Spleen (tissue), 7 donors: ENCODE measurements around the gene KRT78.

Experiments
- POLR2A ChIP-seq, 3 donors: fragments of 450-650 bp; IDR thresholded peaks; one replicate each; pipeline ENCODE4 v1.5.1; 2017; ENCODE audit warnings: antibody characterized with exemption in 3 of 3, mild to moderate bottlenecking in 1 of 3
- TF ChIP-seq, protein P1 (sequence below), 11 experiments: fragments of 200-600 bp in 7 of 11; fragments of 450-650 bp in 4 of 11; sonication (generic) in 4 of 11; IDR thresholded peaks in 8 of 11; conservative IDR thresholded peaks in 3 of 11; 1 replicate in 7 of 11; 2 replicates in 4 of 11; pipeline versions ENCODE4 v1.4.0 to v1.8.0; 2016 to 2021; ENCODE audit warnings: antibody characterized with exemption in 11 of 11, inconsistent platforms in 4 of 11, mild to moderate bottlenecking in 1 of 11
- donor health status: DM: no; HTN: no; CAD: no; lungs with moderate emphysema.
- donor health status: DM: no; HTN: no; CAD: no.
- donor health status: DM: no; HTN: no; CAD: no.

DNA sequence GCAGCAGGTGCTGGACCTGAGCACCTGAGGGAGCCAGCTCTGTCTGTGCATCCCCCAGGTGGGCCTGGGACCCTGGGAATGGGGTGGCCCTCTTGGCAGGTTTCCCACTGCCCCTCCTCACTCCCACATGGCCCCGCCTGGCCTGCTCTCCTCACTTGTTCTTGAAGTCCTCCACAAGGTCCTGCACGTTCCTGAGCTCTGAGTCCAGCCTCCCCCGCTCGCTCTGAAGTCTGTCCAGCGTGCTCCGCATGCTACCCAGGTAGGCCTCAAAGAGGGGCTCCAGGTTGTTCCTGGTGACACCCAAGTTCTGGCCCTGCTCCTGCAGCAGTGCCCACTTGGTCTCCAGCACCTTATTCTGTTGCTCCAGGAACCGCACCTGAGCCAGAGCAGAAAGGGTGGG, 17.5 kb downstream of the KRT78 start:
- TF ChIP-seq, protein P1, sequence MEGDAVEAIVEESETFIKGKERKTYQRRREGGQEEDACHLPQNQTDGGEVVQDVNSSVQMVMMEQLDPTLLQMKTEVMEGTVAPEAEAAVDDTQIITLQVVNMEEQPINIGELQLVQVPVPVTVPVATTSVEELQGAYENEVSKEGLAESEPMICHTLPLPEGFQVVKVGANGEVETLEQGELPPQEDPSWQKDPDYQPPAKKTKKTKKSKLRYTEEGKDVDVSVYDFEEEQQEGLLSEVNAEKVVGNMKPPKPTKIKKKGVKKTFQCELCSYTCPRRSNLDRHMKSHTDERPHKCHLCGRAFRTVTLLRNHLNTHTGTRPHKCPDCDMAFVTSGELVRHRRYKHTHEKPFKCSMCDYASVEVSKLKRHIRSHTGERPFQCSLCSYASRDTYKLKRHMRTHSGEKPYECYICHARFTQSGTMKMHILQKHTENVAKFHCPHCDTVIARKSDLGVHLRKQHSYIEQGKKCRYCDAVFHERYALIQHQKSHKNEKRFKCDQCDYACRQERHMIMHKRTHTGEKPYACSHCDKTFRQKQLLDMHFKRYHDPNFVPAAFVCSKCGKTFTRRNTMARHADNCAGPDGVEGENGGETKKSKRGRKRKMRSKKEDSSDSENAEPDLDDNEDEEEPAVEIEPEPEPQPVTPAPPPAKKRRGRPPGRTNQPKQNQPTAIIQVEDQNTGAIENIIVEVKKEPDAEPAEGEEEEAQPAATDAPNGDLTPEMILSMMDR (IDR thresholded peaks at IDR 0.05 in 8 of 11, conservative IDR thresholded peaks at IDR 0.05 in 3 of 11), result no peak
- TF ChIP-seq POLR2A (IDR thresholded peaks at IDR 0.05), result no peak
